Esophagus muscularis mucosa (tissue), 3 donors: ENCODE measurements around the gene KCNQ1.

Source experiments
- CTCF ChIP-seq, 3 experiments: fragments of 200-600 bp in 2 of 3; fragments of 450-650 bp in 1 of 3; sonication (generic) in 2 of 3; IDR thresholded peaks; one replicate each; pipeline ENCODE4 v1.5.1; 2017 to 2019; ENCODE audit warnings: antibody characterized with exemption in 3 of 3, mild to moderate bottlenecking in 2 of 3, moderate library complexity in 1 of 3
- EP300 ChIP-seq: sonication (generic); formaldehyde crosslinking; IDR thresholded peaks from one replicate; pipeline ENCODE4 v1.6.1; 2017; ENCODE audit warnings: antibody characterized with exemption

GRCh38 chr11:2423157-2424025 is 21.4 kb upstream of the KCNQ1 start:
- TF ChIP-seq CTCF (IDR thresholded peaks at IDR 0.05) (no peak), EP300 (no peak)
